Pulmonary artery endothelial cell (primary cell): ENCODE data around the gene FKBP7. TPM values are rescaled to one million over a fixed set of nuclear protein-coding genes. Genes with fewer than 3 reads are reported as not detected.
"Not testable (repeated sequence)": the region's sequence is repeated elsewhere in the genome, so short reads cannot be mapped to it uniquely, and the experiment has no call there.

ENCODE experiments used
- DNase-seq: peaks from one replicate; pipeline ENCODE4 v3.0.0-alpha.2; 2011; ENCODE audit warnings: low read depth, low spot score
- total RNA-seq: library from RNA; depleted of rRNA; stranded (reverse); fragments of >200 nt; gene quantifications from 2 replicates; pipeline ENCODE4 v1.2.3, GENCODE V29; 2014

FKBP7 gene
- total RNA-seq, result 17.8 and 26.2 TPM in 2 replicates

- no peak for DNase-seq
Measured at GRCh38 chr2:178478439-178479274, at the start of gene FKBP7. FKBP7 (minus strand) TSS chr2:178478600; CDS start chr2:178478499, 101 bp downstream.

GRCh38 chr2:178527592-178527991, 49.2 kb upstream of the FKBP7 start:
- DNase-seq, result no peak

GRCh38 chr2:178526256-178526655, 47.9 kb upstream of the FKBP7 start:
- no peak for DNase-seq

- DNase-seq, result not testable (repeated sequence)
Measured at GRCh38 chr2:178525460-178525859, 47.1 kb upstream of the FKBP7 start.

GRCh38 chr2:178525010-178525409, 46.6 kb upstream of the FKBP7 start:
- not testable (repeated sequence) for DNase-seq

GRCh38 chr2:178523596-178524134, 45.3 kb upstream of the FKBP7 start:
- DNase-seq, result no peak

- DNase-seq, result peak; percentile 50
Measured at GRCh38 chr2:178522950-178523595, 44.7 kb upstream of the FKBP7 start.

- no peak for DNase-seq
Measured at GRCh38 chr2:178521304-178522150, 43.1 kb upstream of the FKBP7 start.

GRCh38 chr2:178517496-178517895, 39.1 kb upstream of the FKBP7 start:
- DNase-seq, result no peak

GRCh38 chr2:178514664-178515063, 36.3 kb upstream of the FKBP7 start:
- no peak for DNase-seq

- no peak for DNase-seq
Measured at GRCh38 chr2:178513876-178514275, 35.5 kb upstream of the FKBP7 start.

GRCh38 chr2:178512484-178512883, 34.1 kb upstream of the FKBP7 start:
- DNase-seq, result no peak

- DNase-seq, result no peak
Measured at GRCh38 chr2:178510384-178510783, 32.0 kb upstream of the FKBP7 start.

- DNase-seq, result no peak
Measured at GRCh38 chr2:178508646-178509045, 30.2 kb upstream of the FKBP7 start.

- DNase-seq, result no peak
Measured at GRCh38 chr2:178506949-178507348, 28.5 kb upstream of the FKBP7 start.

GRCh38 chr2:178506524-178506923, 28.1 kb upstream of the FKBP7 start:
- no peak for DNase-seq

- no peak for DNase-seq
Measured at GRCh38 chr2:178506101-178506500, 27.7 kb upstream of the FKBP7 start.

- DNase-seq, result no peak
Measured at GRCh38 chr2:178502751-178503150, 24.4 kb upstream of the FKBP7 start.

- DNase-seq, result no peak
Measured at GRCh38 chr2:178499640-178500039, 21.2 kb upstream of the FKBP7 start.

- DNase-seq, result no peak
Measured at GRCh38 chr2:178498137-178498536, 19.7 kb upstream of the FKBP7 start.

GRCh38 chr2:178496049-178496448, 17.6 kb upstream of the FKBP7 start:
- no peak for DNase-seq

GRCh38 chr2:178491612-178492011, 13.2 kb upstream of the FKBP7 start:
- DNase-seq, result no peak
